Activated CD4-positive, CD25-positive, alpha-beta regulatory T cell treated with anti-CD3 and anti-CD28 coated beads, Interleukin-2, amount 50 U/mL, for 16 hours (primary cell): Measurements from ENCODE around the gene KRTAP10-1.
A peak's percentile ranks its signal among the peaks of the same experiment; 100 is the strongest.

Experiments
- DNase-seq: peaks from one replicate; pipeline ENCODE4 v3.0.0-alpha.2; 2020; ENCODE audit warnings: low read depth, low spot score

KRTAP10-1 gene

GRCh38 chr21:44516342-44516741, 23.7 kb downstream of the KRTAP10-1 start:
- DNase-seq, result no peak

DNA sequence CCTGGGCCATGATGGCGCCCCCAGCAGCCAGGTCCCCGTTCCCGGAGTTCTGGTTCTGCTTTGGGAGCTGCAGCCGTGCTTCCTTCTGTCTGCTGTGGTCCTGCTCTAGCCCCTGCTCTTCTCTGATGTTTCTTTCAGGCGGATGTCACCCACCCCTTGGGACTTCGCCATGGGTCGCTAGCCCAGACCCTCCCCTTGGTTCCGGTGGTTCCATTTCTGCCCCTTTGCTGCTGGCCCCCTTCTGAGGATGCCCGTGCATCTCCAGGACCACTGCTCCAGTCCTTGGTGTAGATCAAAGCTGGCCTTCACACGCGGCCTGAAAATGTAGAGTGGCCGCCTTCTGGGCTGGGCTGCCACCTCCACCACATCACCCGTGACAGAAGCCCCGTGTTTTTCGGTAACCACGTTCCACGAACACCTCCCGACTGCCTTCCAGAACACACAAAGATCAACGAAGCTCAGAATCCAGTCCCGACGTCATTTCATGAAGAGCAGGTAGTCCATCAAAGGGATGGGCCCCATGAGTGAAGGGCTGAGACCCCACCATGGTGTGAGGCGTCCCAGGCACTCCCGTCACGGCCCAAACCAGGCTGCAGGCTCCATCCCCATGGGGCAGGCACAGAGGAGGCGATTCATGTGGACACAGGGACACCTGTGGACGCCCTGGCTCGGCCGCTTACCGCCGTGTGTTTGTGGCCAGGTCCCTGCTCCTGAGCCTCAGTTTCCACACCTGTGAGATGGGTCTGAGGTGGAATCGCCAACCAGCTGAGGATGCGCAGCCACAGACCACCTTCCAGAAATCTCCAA, 24.4 kb downstream of the KRTAP10-1 start:
- no peak for DNase-seq

GRCh38 chr21:44514746-44515358, 25.1 kb downstream of the KRTAP10-1 start:
- DNase-seq, result no peak

GRCh38 chr21:44514218-44514520, 25.8 kb downstream of the KRTAP10-1 start:
- DNase-seq, result no peak

- no peak for DNase-seq
Observed at GRCh38 chr21:44513389-44514217, 26.4 kb downstream of the KRTAP10-1 start.

DNA sequence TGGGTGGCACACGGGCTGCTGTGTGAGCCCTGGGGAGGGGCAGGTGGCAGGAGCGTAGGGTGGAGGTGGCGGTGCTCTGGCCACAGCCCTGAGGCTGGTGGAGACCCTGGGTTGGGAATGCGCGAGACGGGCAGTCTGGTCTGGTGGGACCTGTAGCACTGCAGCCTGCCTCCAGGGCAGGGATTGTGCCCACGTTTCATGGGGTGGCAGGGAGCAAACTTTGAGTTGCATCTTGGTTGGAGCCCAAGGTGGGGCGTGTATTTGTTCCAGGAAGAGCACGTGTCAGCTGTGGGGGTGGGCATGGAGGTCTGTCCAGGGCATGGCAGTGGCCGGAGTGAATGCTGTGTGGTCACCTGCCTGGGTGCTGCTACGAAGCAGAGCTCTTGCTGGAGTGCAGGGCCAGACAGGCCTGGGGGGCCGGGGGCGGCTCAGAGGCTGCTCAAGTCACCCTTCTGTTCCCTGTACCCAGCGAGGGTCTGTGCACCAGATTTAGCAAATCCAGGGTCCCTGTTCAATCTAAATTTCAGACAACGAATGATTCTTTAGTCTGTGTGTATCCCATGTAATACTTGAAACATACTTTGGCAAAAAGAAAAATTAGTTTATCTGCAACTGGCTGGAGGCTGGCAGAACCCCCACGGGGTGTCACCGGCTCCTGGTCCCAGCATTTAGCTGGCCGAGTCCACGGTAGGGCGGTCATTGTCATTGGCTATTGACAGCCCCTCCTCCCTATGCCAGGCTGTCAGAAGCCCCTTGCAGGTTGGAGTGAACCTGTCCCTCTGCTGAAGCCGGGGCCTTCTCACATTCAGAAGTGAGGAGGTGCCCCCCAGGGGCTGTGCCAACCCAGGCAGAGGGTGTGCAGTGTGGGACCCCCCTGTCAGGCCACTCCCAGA, 27.3 kb downstream of the KRTAP10-1 start:
- no peak for DNase-seq

GRCh38 chr21:44511938-44512275, 28.1 kb downstream of the KRTAP10-1 start:
- no peak for DNase-seq

- no peak for DNase-seq
Observed at GRCh38 chr21:44511219-44511937, 28.6 kb downstream of the KRTAP10-1 start.

GRCh38 chr21:44510508-44511218, 29.3 kb downstream of the KRTAP10-1 start:
- DNase-seq, result peak; percentile 59

DNA sequence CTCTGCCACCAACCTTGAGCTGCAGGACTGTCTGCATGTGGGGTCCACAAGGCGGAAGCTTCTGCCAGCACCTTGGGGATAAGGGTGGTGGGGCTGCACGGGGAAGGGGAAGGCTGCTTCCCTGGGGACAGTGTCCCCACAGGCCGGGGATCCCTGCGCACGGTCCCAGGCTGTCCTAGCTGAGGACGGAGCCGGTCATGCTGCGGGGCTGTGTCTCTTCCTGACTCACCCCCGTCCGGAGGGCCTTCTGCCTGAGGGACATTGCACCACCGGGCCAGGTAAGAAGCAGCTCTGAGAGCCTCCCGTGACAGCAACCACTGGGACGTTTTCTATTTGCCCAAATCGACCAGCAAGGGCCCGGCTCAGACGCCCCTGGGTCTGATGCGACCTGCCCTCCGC, 29.9 kb downstream of the KRTAP10-1 start:
- no peak for DNase-seq

DNA sequence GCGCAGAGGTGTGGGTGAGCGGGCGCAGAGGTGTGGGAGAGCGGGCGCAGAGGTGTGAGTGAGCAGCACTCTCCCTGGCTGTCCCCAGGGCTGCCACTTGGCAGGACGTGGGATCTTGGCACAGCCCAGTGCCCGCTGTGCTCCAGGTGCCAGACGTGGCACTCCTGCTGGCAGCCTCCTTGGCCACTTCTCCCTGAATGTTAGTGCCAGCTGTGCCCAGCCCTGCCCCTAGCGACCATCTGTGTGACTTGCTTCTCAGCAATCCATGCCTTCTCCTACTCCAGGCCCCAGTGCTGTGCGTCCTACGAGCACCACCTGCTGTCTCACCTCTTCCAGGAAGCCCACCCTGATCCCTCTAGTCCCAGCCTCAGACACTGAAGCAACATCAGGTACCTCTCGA, 30.5 kb downstream of the KRTAP10-1 start:
- DNase-seq, result no peak

DNA sequence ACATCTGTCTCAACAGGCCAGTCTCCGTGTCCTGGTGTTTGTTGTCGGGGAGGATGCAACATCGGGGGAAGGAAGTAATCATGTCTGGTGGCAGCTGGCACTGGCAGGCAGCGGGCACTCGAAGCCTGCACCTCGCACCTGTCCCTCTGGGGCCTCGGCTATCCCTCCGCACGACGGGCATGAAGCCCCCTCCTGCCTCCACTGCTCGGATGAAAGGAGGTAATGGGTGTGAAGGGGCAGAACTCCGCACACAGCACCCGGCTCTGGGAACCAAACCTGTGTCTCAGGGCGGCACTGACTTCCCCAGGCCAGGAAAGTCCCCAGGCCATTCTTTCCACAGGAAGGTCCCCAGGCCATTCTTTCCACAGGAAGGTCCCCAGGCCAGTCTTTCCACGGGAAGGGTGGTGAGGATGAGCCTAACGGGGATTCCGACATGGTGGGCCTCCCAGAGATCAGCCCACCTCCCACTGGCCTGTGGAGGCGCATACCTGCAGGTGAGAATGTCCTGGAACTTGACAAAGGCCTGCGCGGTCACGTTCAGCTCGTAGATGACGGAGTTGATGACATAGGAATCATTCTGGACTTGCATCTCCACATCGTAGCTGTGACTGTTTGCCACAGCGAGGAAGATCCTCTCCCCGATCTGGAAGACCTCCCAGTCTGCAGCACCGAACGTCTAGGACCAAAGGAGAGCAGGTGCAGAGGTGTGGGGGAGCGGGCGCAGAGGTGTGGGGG, 31.1 kb downstream of the KRTAP10-1 start:
- no peak for DNase-seq

GRCh38 chr21:44508426-44508710, 31.6 kb downstream of the KRTAP10-1 start:
- DNase-seq, result no peak

DNA sequence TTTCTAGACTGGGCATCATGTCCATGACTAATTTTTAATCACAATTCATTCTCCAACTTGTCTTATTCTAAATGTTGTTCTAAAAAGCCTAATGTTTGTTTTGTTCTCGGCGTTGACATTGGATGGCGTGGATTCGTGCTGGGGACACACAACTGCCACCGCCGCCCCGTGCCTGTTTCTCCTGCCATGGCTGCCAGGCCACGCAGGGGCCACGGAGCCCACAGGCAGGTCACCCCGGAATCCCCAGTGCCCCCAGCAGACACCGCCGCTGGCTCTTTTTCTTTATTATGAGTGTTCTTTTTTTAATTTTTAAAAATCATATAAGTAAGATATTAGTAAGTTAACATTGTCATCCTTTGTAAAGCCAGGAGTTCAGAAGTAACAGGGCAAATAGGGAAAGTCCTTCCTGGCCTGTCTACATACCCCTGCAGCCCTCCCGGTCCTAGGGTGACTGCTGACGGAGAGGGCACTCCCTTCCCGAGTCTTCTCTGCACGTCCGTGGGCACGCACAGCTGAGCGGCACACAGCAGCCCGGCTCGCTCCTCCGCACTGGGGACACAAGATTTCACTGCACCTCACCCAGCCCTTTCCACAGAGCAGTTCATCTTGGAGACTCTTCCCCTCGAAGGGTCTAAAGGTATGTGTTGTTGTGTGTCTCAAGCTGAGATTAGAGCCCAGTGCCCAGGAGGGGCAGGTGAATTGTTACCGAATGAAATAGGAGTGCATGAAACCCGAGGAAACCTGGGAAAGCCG, 32.1 kb downstream of the KRTAP10-1 start:
- DNase-seq, result no peak

GRCh38 chr21:44506279-44507255, 33.4 kb downstream of the KRTAP10-1 start:
- no peak for DNase-seq

DNA sequence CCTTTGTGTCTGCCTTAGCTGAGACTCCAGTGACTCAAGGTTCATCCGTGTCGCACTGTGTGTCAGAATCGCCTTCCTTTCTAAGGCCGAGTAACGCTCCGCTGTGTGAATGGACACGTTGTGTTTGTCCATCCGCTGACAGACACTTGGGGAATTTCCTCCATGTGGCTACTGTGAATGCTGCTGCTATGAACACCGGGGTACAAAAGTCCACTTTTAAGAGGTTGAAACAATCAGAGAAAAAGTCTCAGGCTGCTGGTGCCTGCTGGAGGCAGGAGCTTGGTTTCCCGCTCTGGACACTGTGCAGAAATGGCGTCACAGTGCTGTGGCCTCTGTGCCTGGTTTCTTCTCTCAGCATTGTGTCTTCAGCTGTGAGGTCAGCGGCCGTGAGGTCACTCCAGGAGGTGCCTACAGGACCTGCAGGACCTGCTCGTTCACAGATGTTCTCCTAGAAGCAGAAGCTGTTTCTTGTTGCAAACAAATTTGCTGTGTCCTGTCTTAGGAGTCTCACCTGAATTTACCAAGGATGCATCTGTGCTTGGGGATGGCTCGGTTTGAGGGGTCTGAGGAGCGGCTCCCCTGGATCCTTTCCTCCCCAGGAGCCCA, 34.2 kb downstream of the KRTAP10-1 start:
- no peak for DNase-seq

GRCh38 chr21:44503901-44504399, 36.0 kb downstream of the KRTAP10-1 start:
- no peak for DNase-seq
